ENCODE measurements around the gene SYCE3. TPM values are rescaled to one million over a fixed set of nuclear protein-coding genes. Genes with fewer than 3 reads are reported as not detected.

SYCE3 gene
- total and polyA plus RNA-seq, 7 donors: not detected

GRCh38 chr22:50528682-50529415 is 33.9 kb downstream of the SYCE3 start:
- H3K4me3 ChIP-seq: peak overlapping the region; percentile 24 to 54 (median 50)
- peak overlapping the region; percentile 73 to 93 (median 81) for H3K27ac ChIP-seq
- no peak for TF ChIP-seq EP300 (IDR thresholded peaks at IDR 0.05)
- TF ChIP-seq, protein P1, sequence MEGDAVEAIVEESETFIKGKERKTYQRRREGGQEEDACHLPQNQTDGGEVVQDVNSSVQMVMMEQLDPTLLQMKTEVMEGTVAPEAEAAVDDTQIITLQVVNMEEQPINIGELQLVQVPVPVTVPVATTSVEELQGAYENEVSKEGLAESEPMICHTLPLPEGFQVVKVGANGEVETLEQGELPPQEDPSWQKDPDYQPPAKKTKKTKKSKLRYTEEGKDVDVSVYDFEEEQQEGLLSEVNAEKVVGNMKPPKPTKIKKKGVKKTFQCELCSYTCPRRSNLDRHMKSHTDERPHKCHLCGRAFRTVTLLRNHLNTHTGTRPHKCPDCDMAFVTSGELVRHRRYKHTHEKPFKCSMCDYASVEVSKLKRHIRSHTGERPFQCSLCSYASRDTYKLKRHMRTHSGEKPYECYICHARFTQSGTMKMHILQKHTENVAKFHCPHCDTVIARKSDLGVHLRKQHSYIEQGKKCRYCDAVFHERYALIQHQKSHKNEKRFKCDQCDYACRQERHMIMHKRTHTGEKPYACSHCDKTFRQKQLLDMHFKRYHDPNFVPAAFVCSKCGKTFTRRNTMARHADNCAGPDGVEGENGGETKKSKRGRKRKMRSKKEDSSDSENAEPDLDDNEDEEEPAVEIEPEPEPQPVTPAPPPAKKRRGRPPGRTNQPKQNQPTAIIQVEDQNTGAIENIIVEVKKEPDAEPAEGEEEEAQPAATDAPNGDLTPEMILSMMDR (IDR thresholded peaks at IDR 0.05): no peak
- TF ChIP-seq POLR2AphosphoS5 (IDR thresholded peaks at IDR 0.05): no peak
- TF ChIP-seq POLR2A (IDR thresholded peaks at IDR 0.05): no peak
- no peaks in the 10 kb centered on the region for H3K9me3 ChIP-seq
- peaks cover 0 to 4% (median 2%) of the 10 kb centered on the region in 4 donors for H3K36me3 ChIP-seq
- peaks cover 33 to 52% (median 46%) of the 10 kb centered on the region in 3 donors for H3K27me3 ChIP-seq
- DNase-seq: no peak
- intact Hi-C loops (cut with DNase I): loop anchor here (5.0 kb wide), 3 partner anchors 33 to 282 kb away; partner anchors contain the start of genes ARSA, SYCE3 and TUBGCP6
- WGBS, 2 donors: 69 to 73% methylated on average over 15 of the region's 15 CpGs
- peaks cover 0 to 74% (median 59%) of the 10 kb centered on the region in 4 donors for H3K4me1 ChIP-seq

- peaks cover 0 to 80% (median 59%) of the 10 kb centered on the region in 4 donors for H3K4me1 ChIP-seq
- peak overlapping the region in 1 of 4 donors; percentile 54 for H3K4me3 ChIP-seq
These were observed 34.6 kb downstream of the SYCE3 start for GRCh38 chr22:50527921-50528681.

DNA sequence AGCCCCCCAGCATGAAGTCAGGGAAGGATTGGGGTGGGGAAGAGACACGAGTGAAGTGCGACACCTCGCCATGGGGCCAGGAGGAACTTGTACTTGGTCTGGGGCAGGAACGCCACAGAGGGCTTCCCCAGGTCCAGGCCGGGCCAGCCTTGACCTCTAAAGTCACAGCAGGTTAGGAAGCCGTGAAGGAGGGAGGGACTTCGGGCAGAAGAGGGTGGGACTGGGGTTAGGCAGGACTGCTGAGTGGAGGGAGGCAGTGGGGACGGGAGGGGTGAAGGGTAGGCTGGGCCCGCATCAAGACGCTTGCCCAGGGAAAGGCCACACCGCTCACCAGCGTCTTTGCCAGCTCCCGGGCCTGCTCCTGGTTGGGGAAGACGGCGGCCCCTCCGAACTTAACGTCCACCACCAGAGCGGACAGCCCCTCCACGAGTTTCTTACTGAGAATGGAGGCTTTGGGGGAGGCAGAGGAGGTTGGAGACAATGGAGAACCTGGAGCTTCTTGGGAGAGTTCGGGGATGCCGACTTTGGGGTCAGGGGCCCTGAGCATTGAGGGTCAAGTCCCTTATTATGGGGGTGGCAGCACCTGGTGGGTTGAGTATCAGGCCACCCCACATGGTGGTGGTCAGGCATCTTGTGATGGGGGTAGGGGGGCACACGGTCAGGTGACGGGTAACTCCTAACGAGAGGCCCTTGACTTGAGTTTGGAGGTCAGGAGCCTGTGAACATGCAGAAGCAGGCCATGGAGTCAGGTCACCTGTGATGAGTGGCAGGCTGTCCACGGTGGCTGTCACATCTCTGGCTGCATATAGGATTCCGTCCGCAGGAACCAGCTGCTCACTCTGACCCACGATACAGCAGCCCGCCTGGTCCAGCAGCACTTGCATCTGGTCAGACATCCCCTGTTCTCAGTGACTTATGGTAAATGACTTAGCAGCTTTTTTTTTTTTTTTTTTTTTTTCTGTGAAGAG is 35.6 kb downstream of the SYCE3 start:
- intact Hi-C loops (cut with DNase I): loop anchor here (5.0 kb wide), 3 partner anchors 35 to 280 kb away; partner anchors contain the start of genes ARSA, SYCE3 and TUBGCP6
- DNase-seq: peak; percentile 82

More at GRCh38 chr22:50527921-50528681, 34.6 kb downstream of the SYCE3 start:
- Histone ChIP-seq H3K27ac (peak overlapping the region in 2 of 4 donors; percentile 83 to 92), H3K36me3 (peaks cover 4 to 11% (median 9%) of the 10 kb centered on the region in 4 donors), H3K9me3 (no peaks in the 10 kb centered on the region), H3K27me3 (peaks cover 33 to 45% (median 39%) of the 10 kb centered on the region in 3 donors)
- intact Hi-C loops (cut with DNase I): loop anchor here (5.0 kb wide), 3 partner anchors 34 to 281 kb away; partner anchors contain the start of genes ARSA, SYCE3 and TUBGCP6
- WGBS, 2 donors: 87 to 91% methylated on average over 18 of the region's 18 CpGs
- no peak for DNase-seq
- TF ChIP-seq EP300 (IDR thresholded peaks at IDR 0.05) (no peak), POLR2AphosphoS5 (IDR thresholded peaks at IDR 0.05) (no peak), POLR2A (IDR thresholded peaks at IDR 0.05) (no peak)
- TF ChIP-seq, protein P1 (IDR thresholded peaks at IDR 0.05): no peak

More for the DNA sequence above, 35.6 kb downstream of the SYCE3 start:
- Histone ChIP-seq H3K27ac (peak overlapping the region; percentile 92 to 94 (median 94)), H3K27me3 (peaks cover 25 to 35% (median 32%) of the 10 kb centered on the region in 3 donors), H3K4me1 (peaks cover 0 to 74% (median 55%) of the 10 kb centered on the region in 4 donors), H3K36me3 (peaks cover 14 to 21% (median 18%) of the 10 kb centered on the region in 4 donors), H3K4me3 (peak overlapping the region; percentile 48 to 81 (median 74)), H3K9me3 (no peaks in the 10 kb centered on the region)
- TF ChIP-seq POLR2AphosphoS5 (IDR thresholded peaks at IDR 0.05): peak in 2 of 4 donors; percentile 11 to 20
- TF ChIP-seq EP300 (IDR thresholded peaks at IDR 0.05): no peak
- TF ChIP-seq POLR2A (IDR thresholded peaks at IDR 0.05): no peak
- TF ChIP-seq, protein P1 (IDR thresholded peaks at IDR 0.05): no peak
- WGBS, 2 donors: 50 to 54% methylated on average over 29 of the region's 29 CpGs
